ENCODE results near the gene TLR10.
"Not testable (repeated sequence)": the region's sequence is repeated elsewhere in the genome, so short reads cannot be mapped to it uniquely, and the experiment has no call there.

The TLR10 gene

GRCh38 chr4:38800366-38800765, 17.6 kb upstream of the TLR10 start:
- no peak for DNase-seq

GRCh38 chr4:38795087-38795486, 12.3 kb upstream of the TLR10 start:
- no peak for DNase-seq

DNA sequence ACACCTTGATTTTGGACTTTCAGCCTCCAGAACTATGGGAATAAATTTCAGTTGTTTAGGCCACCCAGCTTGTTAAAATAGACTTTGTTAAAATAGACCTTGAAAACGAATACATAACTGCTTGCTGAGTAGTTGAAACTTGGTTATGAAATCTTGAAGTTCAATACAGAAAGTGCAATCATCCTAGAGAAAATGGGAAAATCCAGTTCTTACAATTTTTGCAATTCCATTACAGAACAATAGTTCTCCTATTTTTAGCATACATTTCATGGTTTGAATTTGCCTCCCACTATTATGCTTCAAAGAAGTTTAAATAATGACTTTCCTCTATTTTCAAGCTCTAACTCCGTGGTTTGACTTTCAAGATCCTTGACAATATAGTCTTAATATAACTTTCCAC, 11.3 kb upstream of the TLR10 start:
- DNase-seq = no peak

GRCh38 chr4:38791010-38791409, 8.2 kb upstream of the TLR10 start:
- DNase-seq = no peak

DNA sequence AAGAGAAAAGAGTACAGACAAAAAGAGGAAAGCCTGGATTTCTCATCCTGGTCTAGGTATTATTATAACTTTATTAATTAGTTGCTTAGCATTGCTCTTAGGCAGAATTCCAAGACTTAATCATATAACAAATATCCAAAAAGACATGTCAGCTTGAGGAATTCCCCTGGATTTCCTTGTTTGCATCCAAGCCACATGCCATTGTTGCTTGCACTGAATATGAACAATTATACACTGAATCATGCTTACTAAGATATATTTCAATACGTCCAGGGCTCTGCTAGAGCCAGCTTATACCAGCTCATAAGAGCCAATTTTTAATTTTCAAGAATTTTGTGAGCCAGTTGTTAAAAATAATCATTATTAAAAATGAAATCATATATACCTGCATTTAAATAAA, 5.5 kb upstream of the TLR10 start:
- no peak for DNase-seq

DNA sequence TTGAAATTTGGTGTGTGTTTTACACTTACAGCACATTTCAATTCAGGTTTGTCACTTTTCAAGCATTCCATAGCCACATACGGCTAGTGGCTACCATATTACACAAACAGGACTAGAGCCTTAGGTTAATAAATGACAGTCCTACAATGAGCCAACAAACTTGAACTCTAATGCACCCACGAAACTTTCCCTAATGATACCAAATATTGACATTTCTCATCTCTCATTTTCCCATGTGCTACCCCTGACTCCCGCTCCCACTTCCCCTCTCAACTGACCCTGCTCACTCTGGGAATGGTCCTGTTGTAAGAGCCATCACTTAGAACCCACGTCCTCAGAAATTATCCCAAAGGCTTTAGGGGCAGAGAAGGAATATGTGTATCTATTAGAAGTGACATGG, 4.9 kb upstream of the TLR10 start:
- DNase-seq = no peak

DNA sequence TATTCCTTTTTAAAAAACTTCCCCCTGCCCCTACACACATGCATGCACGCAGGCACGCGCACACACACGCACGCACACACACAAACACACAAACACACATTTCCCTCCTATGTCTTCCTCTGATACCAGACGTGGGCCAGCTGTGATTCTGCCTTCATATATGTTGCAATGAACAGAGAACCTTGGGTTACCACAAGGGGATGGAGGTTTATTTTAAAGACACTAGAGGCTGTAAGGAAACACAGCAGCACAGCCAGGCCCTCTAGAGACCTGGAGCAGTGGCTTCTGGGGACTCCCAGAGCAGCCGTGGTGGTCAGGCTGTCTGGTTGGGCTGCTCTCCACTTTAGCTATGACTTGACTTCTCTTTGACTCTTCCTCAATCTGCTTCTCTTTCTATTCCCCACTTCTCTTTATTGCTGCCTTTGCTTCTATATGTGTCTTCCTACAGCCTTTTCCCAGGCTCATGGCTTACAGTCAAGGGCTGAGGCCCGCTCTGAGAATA, 3.2 kb upstream of the TLR10 start:
- DNase-seq = no peak

DNA sequence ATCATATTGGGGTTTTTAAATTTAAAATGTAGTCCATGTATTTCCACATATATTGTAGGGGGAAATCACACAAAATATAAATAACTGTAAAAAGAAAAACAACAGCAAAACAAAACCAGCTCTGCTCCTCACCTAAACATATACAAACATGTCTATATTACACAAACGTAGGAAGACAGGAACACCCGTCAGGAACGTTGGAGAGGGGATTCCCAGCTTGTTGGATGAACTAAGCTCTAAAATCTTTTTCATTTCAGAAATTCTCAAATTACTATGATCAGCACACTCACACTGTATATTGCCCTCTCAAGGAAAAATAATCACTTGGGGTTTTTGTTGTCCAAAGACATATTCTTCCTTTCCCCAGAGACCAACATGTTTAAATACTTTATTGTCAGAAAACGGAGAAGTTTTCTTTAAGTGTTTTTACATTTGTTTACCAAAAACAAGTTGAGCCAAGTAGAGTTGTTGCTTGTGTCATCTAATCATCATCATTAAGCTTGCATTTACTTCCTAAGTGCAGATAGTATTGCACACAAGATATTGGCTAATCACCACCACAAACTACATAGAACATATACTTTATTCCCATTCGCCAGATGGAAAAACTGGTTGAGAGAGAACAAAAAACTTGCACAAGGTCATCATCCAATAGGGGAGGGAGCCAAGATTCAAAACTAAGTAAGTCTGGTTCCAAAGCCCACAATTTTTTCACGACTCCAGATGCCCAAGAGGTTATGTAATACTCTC, 2.4 kb upstream of the TLR10 start:
- no peak for DNase-seq

DNA sequence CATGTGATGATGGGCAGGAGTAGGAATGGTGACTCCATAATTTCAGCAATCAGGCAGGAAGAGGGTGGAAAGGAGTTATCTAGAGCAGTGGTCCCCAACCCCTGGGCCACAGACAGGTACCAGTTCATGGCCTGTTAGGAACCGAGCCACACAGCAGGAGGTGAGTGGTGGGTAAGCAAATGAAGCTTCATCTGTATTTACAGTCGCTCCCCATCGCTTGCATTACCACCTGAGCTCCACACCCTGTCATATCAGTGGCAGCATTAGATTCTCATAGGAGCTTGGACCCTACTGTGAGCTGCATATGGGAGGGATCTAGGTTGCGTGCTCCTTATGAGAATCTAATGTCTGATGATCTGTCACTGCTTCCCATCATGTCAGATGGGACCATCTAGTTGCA, 1.4 kb upstream of the TLR10 start:
- no peak for DNase-seq

DNA sequence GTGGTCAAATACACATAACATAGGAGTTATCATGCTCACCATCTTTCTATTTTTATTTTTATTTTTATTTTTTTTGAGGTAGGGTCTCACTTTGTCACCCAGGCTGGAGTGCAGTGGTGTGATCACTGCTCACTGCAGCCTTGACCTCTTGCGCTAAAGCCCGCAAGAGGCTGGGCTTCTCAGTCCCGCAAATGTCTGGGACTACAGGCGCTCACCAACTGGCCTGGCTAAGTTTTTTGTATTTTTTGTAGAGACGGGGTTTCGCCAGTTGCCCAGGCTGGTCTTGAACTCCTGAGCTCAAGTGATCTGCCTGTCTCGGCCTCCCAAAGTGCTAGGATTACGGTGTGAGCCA, 295 bp upstream of the TLR10 start:
- no peak for DNase-seq

DNA sequence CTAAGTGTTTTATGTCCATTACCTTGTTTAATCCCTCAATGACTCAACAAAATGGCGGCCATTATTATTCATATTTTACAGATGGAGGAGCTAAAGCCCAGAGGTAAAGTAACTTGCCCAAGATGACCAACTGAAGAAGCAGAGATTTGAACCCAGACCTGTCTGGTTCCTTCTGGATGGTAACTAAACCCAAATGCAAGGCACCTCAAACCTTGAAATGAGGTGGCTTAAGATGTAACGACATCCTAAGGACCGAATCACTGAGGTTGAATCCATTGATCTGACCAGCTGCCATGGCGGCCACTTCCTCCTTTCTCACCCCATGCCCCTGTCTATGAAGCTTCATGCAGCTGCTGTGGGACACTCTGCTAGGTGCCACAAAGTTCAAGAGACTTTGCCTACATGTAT, 932 bp downstream of the TLR10 start:
- DNase-seq = no peak

DNA sequence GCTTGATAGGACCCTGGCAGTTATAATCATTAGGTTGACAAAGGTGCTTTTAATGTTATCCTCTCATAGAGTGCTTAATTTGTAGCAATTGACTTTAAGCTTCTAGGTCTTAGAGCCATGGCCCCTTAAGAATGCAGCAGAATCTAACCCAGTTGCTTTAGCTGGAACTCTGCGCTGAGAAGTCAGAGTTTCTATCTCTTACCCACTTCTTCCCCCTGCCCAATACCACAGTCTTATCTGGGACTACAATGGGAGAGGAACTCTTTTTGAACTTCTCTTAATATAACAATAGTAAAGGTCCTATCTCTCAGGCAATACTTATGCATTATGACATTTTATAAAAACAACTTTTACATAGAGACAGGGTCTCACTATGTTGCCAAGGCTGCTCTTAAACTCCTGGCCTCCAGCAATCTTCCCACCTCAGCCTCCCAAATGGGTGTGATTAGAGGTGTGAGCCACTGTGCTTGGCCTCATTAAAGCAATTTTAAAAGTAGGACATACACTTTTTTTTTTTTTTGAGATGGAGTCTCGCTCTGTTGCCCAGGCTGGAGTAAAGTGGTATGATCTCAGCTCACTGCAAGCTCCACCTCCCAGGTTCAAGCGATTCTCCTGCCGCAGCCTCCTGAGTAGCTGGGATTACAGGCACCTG, 1.8 kb downstream of the TLR10 start:
- DNase-seq = no peak

DNA sequence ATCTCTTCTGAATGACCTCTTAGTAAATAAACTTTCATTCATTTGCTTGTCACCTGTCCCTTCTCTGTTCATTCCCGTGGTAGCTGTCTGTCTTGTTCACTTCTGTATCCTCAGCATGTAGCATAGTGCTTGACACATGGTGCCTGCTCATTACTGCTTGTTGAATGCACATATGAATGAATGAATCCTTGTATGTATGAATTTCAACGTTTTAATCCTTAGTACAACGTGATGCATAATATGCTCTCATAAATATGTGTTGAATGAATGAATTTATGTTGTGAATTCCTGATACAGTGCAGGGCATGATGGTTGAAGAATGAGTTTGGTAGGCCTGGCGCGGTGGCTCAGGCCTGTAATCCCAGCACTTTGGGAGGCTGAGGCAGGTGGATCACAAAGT, 3.0 kb downstream of the TLR10 start:
- DNase-seq = no peak

DNA sequence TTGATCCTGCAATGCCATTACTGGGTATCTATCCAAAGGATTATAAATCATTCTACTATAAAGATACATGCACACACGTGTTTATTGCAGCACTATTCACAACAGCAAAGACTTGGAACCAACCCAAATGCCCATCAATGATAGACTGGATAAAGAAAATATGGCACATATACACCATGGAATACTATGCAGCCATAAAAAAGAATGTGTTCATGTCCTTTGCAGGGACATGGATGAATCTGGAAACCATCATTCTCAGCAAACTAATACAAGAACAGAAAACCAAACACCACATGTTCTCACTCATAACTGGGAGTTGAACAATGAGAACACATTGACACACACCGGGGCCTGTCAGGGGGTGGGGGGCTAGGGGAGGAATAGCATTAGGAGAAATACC, 4.9 kb downstream of the TLR10 start:
- not testable (repeated sequence) for DNase-seq

GRCh38 chr4:38775326-38775725, 7.5 kb downstream of the TLR10 start:
- DNase-seq = no peak

DNA sequence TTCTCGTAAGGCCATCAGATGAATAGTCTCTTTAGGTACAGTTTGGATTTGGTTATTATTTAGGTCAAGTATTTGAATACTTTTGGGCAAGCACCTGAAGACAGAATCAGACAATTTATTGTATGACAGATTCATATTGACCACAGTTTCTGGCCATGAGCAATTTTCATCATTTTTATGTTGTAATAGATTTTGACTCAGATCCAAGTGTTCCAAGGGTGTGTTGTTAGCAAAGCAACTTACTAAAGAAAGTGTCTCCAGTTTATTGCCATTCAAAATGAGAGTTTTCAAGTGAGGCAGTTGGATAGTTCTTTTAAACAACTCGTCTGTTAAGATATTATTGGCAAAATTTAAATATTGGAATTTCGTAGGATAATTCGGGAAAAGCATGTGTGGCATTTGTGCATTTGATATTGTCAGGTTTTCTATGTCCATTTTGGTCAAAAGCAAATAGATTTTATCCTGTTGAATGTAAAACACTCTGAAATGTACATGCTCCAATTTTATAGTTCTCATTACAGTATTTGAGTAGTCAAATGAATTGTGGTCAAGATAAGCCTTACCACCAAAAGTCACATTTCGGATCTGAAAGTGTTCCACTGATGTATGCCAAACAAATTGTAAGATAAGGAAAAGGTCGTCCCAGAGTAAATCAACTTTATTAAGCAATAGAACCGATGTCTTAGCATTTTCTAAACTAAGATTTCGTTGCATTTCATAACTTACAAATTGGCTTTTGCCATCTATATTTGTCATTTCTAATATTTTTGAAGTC, 8.4 kb downstream of the TLR10 start:
- no peak for DNase-seq

DNA sequence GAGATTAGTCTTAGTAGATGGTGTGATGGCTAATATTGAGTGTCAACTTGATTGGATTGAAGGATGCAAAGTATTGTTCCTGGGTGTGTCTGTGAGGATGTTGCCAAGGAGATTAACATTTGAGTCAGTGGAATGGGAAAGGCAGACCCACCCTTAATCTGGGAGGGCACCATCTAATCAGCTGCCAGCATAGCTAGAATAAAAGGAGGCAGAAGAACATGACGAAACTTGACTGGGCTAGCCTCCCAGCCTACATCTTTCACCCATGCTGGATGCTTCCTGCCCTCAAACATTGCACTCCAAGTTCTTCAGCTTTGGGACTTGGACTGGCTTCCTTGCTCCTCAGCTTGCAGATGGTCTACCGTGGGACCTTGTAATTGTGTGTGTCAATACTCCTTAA, 12.5 kb downstream of the TLR10 start:
- not testable (repeated sequence) for DNase-seq

DNA sequence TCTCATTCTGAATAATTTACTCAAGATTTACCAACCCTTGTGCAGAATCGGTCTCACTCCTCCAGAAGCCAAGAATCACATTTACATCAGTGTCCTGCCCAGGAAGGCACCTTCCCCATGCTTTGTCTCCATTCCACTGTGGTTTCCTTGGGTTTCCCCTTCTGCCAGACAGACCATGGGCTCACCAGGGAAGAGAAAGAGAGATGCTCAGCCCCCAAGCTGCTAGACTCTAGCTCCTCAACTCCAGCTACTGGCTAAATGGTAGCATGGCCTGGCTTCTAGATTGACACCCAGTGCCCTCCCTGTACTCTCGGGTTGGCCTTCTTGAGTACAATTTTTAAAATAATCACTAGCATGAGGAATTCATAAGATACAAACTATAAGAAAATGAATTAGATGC, 12.9 kb downstream of the TLR10 start:
- DNase-seq = no peak

DNA sequence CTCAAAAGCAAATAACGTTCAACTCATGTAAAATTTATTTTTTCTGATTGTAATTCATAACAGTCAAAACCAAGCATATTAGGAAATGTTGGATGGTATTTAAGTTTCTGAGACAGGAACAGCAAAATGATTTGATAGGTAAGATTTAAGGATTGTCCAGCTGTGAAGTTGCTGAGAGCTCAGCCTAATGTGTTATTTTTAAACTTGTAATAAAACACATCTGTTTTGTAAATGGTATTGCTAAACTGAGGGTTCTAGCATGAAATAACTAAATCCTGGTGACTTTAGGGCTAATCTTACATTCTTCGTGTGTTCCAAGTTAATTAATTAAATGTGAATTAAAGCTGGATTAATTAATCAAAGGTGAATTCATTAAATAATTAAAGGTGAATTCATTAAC, 13.3 kb downstream of the TLR10 start:
- DNase-seq = no peak

DNA sequence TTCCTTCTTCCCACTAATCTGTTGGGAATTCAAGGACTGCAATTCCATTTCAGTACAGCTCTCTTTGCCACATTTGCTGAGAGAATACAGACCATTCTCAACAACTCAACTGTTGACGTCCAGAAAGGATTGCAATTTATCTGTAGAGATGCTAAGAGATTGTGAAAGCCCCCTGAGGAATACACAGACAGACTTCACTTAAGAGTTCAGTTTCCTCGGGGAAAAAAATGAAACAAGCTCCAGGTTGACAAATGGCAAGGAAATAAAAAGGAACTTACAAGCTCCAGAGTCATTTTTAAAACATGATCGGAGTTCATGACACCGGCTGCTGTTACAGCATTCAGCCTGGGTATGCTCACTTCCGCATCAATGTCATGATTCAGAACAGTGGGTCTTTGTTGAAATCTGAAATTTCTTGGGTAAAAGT, 13.8 kb downstream of the TLR10 start:
- DNase-seq = no peak

GRCh38 chr4:38766940-38767339, 15.8 kb downstream of the TLR10 start:
- DNase-seq = not testable (repeated sequence)

GRCh38 chr4:38765382-38765781, 17.4 kb downstream of the TLR10 start:
- no peak for DNase-seq

DNA sequence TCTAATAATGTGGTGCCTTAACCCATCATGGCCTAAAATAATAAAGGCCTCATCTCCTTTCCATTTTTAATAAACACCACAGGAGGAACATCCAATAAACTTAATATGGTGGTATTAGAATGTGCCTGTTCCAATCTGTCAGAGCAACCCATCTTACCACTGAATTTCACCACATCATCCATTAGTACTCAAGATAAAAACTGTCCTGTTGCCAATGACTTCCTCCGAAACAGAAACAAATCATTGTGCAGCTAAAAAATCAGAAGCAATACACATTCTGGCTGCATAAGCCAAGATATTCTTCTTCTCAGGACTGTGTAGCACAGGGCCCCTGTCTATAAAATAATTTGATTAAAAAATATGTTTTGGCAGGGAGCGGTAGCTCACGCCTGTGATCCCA, 18.5 kb downstream of the TLR10 start:
- DNase-seq = no peak

DNA sequence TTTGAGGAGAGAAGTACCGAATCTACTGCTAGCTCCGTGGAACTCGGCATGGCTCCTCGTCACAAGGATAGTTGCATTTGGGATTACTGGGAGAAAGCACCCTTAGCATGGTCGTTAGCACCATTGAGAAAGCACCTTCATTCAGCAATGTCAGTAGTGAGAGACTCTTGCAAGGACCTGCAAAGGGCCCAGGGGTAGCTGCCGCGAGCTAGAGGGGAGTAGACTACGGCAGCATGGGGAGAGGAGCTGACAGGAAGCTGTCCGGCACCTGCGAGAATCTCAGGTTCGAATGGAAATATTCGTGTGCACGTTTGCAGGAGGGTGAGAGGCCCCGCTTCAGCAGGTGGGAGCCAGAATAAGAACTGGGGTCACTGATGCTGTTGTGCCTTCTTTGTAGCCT, 20.2 kb downstream of the TLR10 start:
- no peak for DNase-seq
